Left lung (tissue), 10 donors: ENCODE results near the gene HTR3D. TPM values are rescaled to one million over a fixed set of nuclear protein-coding genes. Genes with fewer than 3 reads are reported as not detected.
"Not testable (repeated sequence)": the region's sequence is repeated elsewhere in the genome, so short reads cannot be mapped to it uniquely, and the experiment has no call there.

Source experiments
- ATAC-seq: fragments of 200-7000 bp; cut with Tn5 transposase; one replicate; pipeline ENCODE4 v1.9.1; 2020; ENCODE audit warnings: moderate library complexity
- DNase-seq, 4 donors: peaks; one replicate each; pipeline ENCODE4 v3.0.0-alpha.2; 2013 to 2020
- H3K27ac ChIP-seq, 2 donors: fragments of 200-600 bp; sonication (generic) in 1 of 2; one replicate each; pipeline versions ENCODE4 v1.5.0 to v1.8.0; 2020 to 2021
- H3K27me3 ChIP-seq, 2 donors: fragments of 200-600 bp; sonication (generic) in 1 of 2; one replicate each; pipeline versions ENCODE4 v1.5.0 to v1.8.0; 2020 to 2021
- H3K36me3 ChIP-seq, 2 donors: fragments of 200-600 bp; sonication (generic) in 1 of 2; one replicate each; pipeline versions ENCODE4 v1.5.0 to v1.8.0; 2020 to 2021
- H3K4me1 ChIP-seq, 2 donors: fragments of 200-600 bp; one replicate each; pipeline ENCODE4 v1.8.0; 2021
- H3K4me3 ChIP-seq, 2 donors: fragments of 200-600 bp; sonication (generic) in 1 of 2; one replicate each; pipeline versions ENCODE4 v1.5.0 to v1.8.0; 2020 to 2021; ENCODE audit warnings: mild to moderate bottlenecking in 1 of 2
- H3K9me3 ChIP-seq, 2 donors: fragments of 200-600 bp; sonication (generic) in 1 of 2; one replicate each; pipeline versions ENCODE4 v1.5.0 to v1.8.0; 2020 to 2021
- CTCF ChIP-seq, 2 donors: fragments of 200-600 bp; sonication (generic) in 1 of 2; IDR thresholded peaks; one replicate each; pipeline versions ENCODE4 v1.5.0 to v1.8.0; 2021; ENCODE audit warnings: antibody characterized with exemption in 2 of 2
- intact Hi-C, 2 donors: fragments of 100-400 bp; cut with DNase I; formaldehyde crosslinking; loops; one replicate each; pipeline versions ENCODE4 v1.11.2 to v1.14.2; 2022
- polyA plus RNA-seq, 6 donors: library from polyadenylated mRNA; unstranded; fragments of 120-200 nt; gene quantifications; one replicate each; pipeline ENCODE4 v1.2.1, GENCODE V29; 2013; ENCODE audit not compliant: insufficient read length in 6 of 6
- total RNA-seq, 2 donors: library from RNA; stranded (reverse); fragmentation: NEBNext Ultra II Directional; extraction: Animal tissue kit (Norgen Biotek cat#: 25700); gene quantifications; one replicate each; pipeline ENCODE4 v1.2.1, GENCODE V29; 2021
- donor health status: DM: no; HTN: yes; CAD: no.
- donor health status: DM: no; HTN: no; CAD: no.

Gene HTR3D
- total and polyA plus RNA-seq, 8 donors = not detected

- no peaks in the 10 kb centered on the region for H3K27me3 ChIP-seq
- no peaks in the 10 kb centered on the region for H3K36me3 ChIP-seq
- DNase-seq (no peak), ATAC-seq (no peak)
- H3K27ac ChIP-seq = no peak overlapping the region
- no peak for TF ChIP-seq CTCF (IDR thresholded peaks at IDR 0.05)
- intact Hi-C loops = no loop called here
- H3K9me3 ChIP-seq = no peaks in the 10 kb centered on the region
- H3K4me3 ChIP-seq = no peak overlapping the region
- H3K4me1 ChIP-seq = no peaks in the 10 kb centered on the region
These were observed 2.1 kb upstream of the HTR3D start for GRCh38 chr3:184029443-184029842.

GRCh38 chr3:184030536-184030935 is 1.0 kb upstream of the HTR3D start:
- intact Hi-C loops = no loop called here
- TF ChIP-seq CTCF (IDR thresholded peaks at IDR 0.05) = no peak
- no peaks in the 10 kb centered on the region for H3K4me1 ChIP-seq
- no peaks in the 10 kb centered on the region for H3K27me3 ChIP-seq
- no peaks in the 10 kb centered on the region for H3K36me3 ChIP-seq
- no peak overlapping the region for H3K27ac ChIP-seq
- ATAC-seq (no peak), DNase-seq (no peak)
- no peak overlapping the region for H3K4me3 ChIP-seq
- H3K9me3 ChIP-seq = no peaks in the 10 kb centered on the region

- no peak overlapping the region for H3K27ac ChIP-seq
- H3K27me3 ChIP-seq = no peaks in the 10 kb centered on the region
- H3K9me3 ChIP-seq = no peaks in the 10 kb centered on the region
- intact Hi-C loops = no loop called here
- TF ChIP-seq CTCF (IDR thresholded peaks at IDR 0.05) = no peak
- DNase-seq = no peak
- ATAC-seq = no peak
- H3K4me3 ChIP-seq = no peak overlapping the region
- H3K4me1 ChIP-seq = peaks cover 0 to 4% of the 10 kb centered on the region in 2 donors
- H3K36me3 ChIP-seq = no peaks in the 10 kb centered on the region
These were observed 6.3 kb downstream of the HTR3D start for GRCh38 chr3:184037816-184038215.

- H3K36me3 ChIP-seq, H3K27me3 ChIP-seq, H3K4me3 ChIP-seq, H3K4me1 ChIP-seq, DNase-seq, H3K27ac ChIP-seq, H3K9me3 ChIP-seq, intact Hi-C loops, ATAC-seq: not testable (repeated sequence)
These were observed 6.8 kb downstream of the HTR3D start for GRCh38 chr3:184038307-184038706.

- no peak for TF ChIP-seq CTCF (IDR thresholded peaks at IDR 0.05)
- H3K9me3 ChIP-seq = no peaks in the 10 kb centered on the region
- peak overlapping the region in 1 of 2 donors; percentile 8 for H3K27ac ChIP-seq
- H3K36me3 ChIP-seq = no peaks in the 10 kb centered on the region
- DNase-seq (no peak), ATAC-seq (peak; percentile 94)
- H3K4me3 ChIP-seq = no peak overlapping the region
- H3K27me3 ChIP-seq = no peaks in the 10 kb centered on the region
- intact Hi-C loops = no loop called here
- H3K4me1 ChIP-seq = peaks cover 0 to 4% of the 10 kb centered on the region in 2 donors
These were observed 7.9 kb downstream of the HTR3D start for GRCh38 chr3:184039414-184039813.

GRCh38 chr3:184040010-184040409 is 8.5 kb downstream of the HTR3D start:
- Histone ChIP-seq H3K4me1 (peaks cover 0 to 4% of the 10 kb centered on the region in 2 donors), H3K4me3 (no peak overlapping the region), H3K36me3 (no peaks in the 10 kb centered on the region), H3K27ac (peak overlapping the region in 1 of 2 donors; percentile 8), H3K9me3 (no peaks in the 10 kb centered on the region), H3K27me3 (no peaks in the 10 kb centered on the region)
- no peak for TF ChIP-seq CTCF (IDR thresholded peaks at IDR 0.05)
- DNase-seq = no peak
- ATAC-seq = peak; percentile 48
- intact Hi-C loops = no loop called here
